ENCODE data around the gene KIF4A.

KIF4A gene

DNA sequence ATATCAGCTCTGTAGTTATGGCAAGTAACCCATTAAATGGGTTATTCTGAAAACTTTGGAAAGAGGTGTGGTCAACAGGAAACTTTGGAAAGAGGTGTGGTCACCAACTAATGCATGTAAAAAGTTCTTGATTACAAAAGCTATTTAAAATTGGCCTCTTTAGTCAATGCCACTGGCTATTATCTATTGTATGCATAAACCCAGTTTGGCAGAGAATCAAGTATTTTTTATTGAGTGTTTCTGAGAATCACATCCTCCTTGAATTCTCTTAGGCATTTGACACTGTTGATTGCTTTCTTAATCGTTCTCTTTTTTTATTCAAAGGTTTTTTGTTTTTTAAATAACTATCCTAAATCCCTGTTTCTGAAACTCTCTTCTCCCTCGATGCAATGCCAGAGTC lies 37.4 kb upstream of the KIF4A start:
- Histone ChIP-seq H3K4me1 (no peaks in the 10 kb centered on the region), H3K36me3 (no peaks in the 10 kb centered on the region), H3K27me3 (no peaks in the 10 kb centered on the region), H3K4me3 (ENCODE audit: low read depth, low read length) (no peak overlapping the region), H3K9me3 (no peaks in the 10 kb centered on the region)
- TF ChIP-seq, protein P1, sequence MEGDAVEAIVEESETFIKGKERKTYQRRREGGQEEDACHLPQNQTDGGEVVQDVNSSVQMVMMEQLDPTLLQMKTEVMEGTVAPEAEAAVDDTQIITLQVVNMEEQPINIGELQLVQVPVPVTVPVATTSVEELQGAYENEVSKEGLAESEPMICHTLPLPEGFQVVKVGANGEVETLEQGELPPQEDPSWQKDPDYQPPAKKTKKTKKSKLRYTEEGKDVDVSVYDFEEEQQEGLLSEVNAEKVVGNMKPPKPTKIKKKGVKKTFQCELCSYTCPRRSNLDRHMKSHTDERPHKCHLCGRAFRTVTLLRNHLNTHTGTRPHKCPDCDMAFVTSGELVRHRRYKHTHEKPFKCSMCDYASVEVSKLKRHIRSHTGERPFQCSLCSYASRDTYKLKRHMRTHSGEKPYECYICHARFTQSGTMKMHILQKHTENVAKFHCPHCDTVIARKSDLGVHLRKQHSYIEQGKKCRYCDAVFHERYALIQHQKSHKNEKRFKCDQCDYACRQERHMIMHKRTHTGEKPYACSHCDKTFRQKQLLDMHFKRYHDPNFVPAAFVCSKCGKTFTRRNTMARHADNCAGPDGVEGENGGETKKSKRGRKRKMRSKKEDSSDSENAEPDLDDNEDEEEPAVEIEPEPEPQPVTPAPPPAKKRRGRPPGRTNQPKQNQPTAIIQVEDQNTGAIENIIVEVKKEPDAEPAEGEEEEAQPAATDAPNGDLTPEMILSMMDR (IDR thresholded peaks at IDR 0.05; ENCODE audit: low read depth, low read length), result no peak
- DNase-seq, result no peak

DNA sequence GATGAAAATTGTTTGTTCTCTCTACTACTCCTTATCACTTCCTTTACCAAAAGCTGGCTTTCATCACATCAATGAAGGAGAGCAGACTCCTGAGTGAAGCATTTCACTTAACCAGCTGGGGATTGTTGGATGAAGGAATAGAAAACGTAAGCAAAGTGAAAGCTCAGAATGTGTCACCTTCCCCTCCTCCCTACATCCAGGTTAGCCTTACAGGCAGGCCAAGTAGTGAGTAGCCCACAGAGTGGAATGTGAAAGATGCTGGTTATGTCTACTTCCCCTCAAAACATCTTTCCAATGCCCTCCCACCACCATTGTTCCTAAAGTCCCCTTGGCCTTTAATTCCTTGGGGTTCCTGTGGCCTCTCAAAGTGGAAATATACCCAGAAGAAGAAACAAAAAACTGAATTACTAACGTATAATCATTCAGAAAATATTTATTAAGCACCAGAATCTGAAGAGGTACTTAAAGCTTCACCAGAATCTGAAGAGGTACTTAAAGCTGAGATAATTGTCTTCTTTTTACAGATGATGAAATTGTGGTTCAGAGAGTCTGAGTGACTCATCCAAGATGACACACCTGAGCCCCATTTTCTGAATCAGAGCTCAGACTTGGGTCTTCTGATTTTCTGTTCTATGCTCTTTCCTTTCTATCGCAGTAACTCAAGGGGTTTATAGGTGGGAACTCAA lies 36.4 kb upstream of the KIF4A start:
- TF ChIP-seq, protein P1 (IDR thresholded peaks at IDR 0.05; ENCODE audit: low read depth, low read length), result no peak
- Histone ChIP-seq H3K4me3 (ENCODE audit: low read depth, low read length) (no peak overlapping the region), H3K27me3 (no peaks in the 10 kb centered on the region), H3K9me3 (no peaks in the 10 kb centered on the region), H3K36me3 (no peaks in the 10 kb centered on the region), H3K4me1 (no peaks in the 10 kb centered on the region)
- DNase-seq, result no peak

DNA sequence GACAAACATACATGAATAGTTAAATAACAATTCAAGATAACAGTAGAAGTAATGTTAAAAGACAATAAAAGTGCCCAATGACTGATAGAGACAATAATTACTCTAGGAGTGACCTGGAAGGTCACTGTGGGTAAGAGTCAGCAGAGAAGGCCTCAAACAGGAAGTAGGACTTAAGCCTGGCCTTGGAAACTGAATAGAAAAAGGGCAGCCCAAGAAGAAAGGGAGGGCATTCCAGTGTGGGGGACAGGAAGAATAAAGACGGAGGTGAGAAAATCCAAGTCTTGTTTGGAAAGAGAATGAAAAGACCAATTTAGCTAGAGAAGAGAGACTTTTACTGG lies 35.9 kb upstream of the KIF4A start:
- DNase-seq, result no peak
- Histone ChIP-seq H3K4me3 (ENCODE audit: low read depth, low read length) (no peak overlapping the region), H3K4me1 (no peaks in the 10 kb centered on the region), H3K27me3 (no peaks in the 10 kb centered on the region), H3K36me3 (no peaks in the 10 kb centered on the region), H3K9me3 (no peaks in the 10 kb centered on the region)
- TF ChIP-seq, protein P1 (IDR thresholded peaks at IDR 0.05; ENCODE audit: low read depth, low read length), result no peak

DNA sequence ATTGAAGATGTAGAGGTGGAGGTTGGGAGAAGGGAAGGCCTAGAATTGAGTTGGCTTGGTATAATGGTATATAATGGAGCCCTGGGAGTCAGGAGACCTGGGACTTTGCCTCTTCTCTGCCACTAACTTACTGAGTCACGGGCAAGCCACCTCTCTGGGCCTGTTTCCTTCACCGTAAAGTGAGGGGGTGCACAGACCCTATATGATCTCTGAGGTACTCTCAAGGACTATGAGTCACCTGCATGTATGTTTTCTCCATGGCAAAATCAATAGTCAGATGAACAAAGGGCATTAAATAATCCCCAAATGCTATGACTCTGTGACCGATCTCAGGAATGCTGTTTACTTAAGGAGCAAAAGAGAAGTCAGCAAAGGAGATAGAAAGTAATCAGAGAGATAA lies 35.0 kb upstream of the KIF4A start:
- Histone ChIP-seq H3K36me3 (no peaks in the 10 kb centered on the region), H3K9me3 (no peaks in the 10 kb centered on the region), H3K4me3 (ENCODE audit: low read depth, low read length) (no peak overlapping the region), H3K27me3 (no peaks in the 10 kb centered on the region), H3K4me1 (no peaks in the 10 kb centered on the region)
- no peak for DNase-seq
- TF ChIP-seq, protein P1 (IDR thresholded peaks at IDR 0.05; ENCODE audit: low read depth, low read length), result no peak

DNA sequence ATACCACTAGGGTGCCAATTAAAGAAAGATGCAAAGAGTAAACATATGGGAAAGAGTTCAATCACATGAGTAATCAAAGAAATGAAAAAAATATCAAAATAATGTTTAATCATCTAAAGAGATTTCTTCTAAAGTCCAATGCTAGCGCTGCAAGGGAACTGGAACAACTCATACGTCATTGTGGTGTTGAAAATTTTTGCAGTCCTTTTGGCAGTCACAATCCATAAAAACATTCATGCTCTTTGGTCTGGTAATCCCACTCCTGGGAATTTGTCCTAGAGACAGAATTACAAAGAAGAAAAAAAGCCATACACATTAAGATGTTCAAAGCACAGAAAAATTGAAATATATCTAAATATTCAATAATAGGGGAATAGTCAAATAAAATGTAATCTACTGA lies 34.5 kb upstream of the KIF4A start:
- H3K36me3 ChIP-seq, result no peaks in the 10 kb centered on the region
- TF ChIP-seq, protein P1 (IDR thresholded peaks at IDR 0.05; ENCODE audit: low read depth, low read length), result no peak
- H3K27me3 ChIP-seq, result no peaks in the 10 kb centered on the region

DNA sequence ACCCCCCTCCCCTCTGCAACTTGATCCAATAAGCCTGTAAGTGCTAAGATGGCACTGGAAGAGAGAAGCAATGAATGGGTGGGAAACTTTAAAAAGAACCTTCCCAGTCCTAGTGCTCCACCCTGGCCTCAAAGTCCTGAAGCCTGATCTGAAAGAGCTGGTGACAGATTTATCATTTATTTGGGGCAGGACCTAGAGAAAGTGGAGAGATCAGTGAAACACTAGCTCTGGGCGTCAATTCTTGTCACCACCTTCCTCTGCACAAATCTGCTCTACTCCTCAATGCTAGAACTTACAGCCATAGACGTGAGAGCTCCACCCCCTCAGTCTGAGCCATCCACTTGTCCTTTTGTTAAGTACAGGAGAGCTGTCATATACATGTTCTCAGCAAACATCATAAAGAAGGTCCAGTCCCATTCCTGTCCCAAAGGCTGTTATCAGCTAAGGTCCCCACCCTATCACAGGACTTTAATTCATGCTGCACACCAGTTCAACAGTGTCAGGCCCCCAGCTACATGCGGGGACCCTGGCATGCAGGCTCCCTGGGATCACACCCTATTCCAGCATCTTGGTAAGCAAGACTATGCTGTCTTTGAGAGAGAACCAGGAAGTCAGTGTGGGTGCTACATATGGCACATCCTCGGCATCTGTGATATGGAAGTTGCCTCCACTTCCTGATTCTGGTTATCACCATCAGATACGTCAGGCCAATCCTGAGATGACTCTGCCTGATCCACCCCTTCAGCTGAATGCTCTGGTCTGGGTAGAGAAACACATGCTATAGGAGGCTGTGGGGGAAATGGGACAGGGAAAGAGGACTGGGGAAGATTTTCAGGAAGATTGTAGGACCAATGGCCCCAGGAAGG lies 32.2 kb upstream of the KIF4A start:
- no peak overlapping the region for H3K4me3 ChIP-seq (ENCODE audit: low read depth, low read length)
- no peak for DNase-seq
- no peaks in the 10 kb centered on the region for H3K36me3 ChIP-seq
- TF ChIP-seq, protein P1 (IDR thresholded peaks at IDR 0.05; ENCODE audit: low read depth, low read length), result no peak
- H3K4me1 ChIP-seq, result no peaks in the 10 kb centered on the region
- H3K9me3 ChIP-seq, result no peaks in the 10 kb centered on the region
- no peaks in the 10 kb centered on the region for H3K27me3 ChIP-seq

More for the DNA sequence above, 34.5 kb upstream of the KIF4A start:
- H3K9me3 ChIP-seq, result no peaks in the 10 kb centered on the region
- H3K4me1 ChIP-seq, result no peaks in the 10 kb centered on the region
- DNase-seq, result no peak
- no peak overlapping the region for H3K4me3 ChIP-seq (ENCODE audit: low read depth, low read length)
